ENCODE results near the gene DYNC1H1. TPM values are rescaled to one million over a fixed set of nuclear protein-coding genes. Genes with fewer than 3 reads are reported as not detected.

The DYNC1H1 gene
- total and polyA plus RNA-seq, 2 of the 13 experiments (the other 11 are each of a cell fraction or from before 2014, with no cell fraction given), result 74.4 to 239 TPM

- intact Hi-C loops (cut with micrococcal nuclease; ENCODE audit: unreplicated experiment), result no loop called here
- no TSS peak for BruUV-seq (replicated peaks)
- 91% methylated on average over 13 of the region's 16 CpGs for WGBS (ENCODE audit: low lambda C conversion rate)
- no peaks in the 10 kb centered on the region for H4K20me1 ChIP-seq (ENCODE audit: insufficient read depth, low read length)
- no peak overlapping the region for H2AFZ ChIP-seq (ENCODE audit: low read length)
- in situ Hi-C loops (cut with HindIII; ENCODE audit: extremely low pct_ligation_motif_present, low pct_unique_long_range_greater_than_20kb), result no loop called here
- no peaks in the 10 kb centered on the region for H3K36me3 ChIP-seq (replicated peaks in 1 of 2; ENCODE audit: control insufficient read depth in 1 of 2, insufficient read depth in 2 of 2, low read length in 2 of 2)
- DNase-seq (ENCODE audit: low spot score) (no peak), ATAC-seq (peak; percentile 16), FAIRE-seq (no peak)
- POLR2A ChIA-PET, result interaction anchor here (1.7 to 1.9 kb wide), 2 partner anchors 10 to 15 kb away, joined by 5 read pairs; no protein-coding TSS in a partner anchor
- CTCF ChIA-PET (ENCODE audit: low intra/inter-chr PET ratio, low total read pairs), result no interaction called here
- H3K27me3 ChIP-seq (ENCODE audit: control insufficient read depth in 1 of 2, insufficient read depth in 2 of 2, low read length in 2 of 2), result no peaks in the 10 kb centered on the region
- peak overlapping the region; percentile 36 for H3K4me2 ChIP-seq (ENCODE audit: low read depth, low read length)
- H3K4me1 ChIP-seq (ENCODE audit: insufficient read depth, low read length), result peaks cover 17% of the 10 kb centered on the region
- H3K9me3 ChIP-seq (ENCODE audit: low read length), result no peaks in the 10 kb centered on the region
- TF ChIP-seq ZSCAN5A (CRISPR knock-in tag; IDR thresholded peaks at IDR 0.05; ENCODE audit: borderline replicate concordance) (no peak), ZNF18 (CRISPR knock-in tag; IDR thresholded peaks at IDR 0.05; ENCODE audit: insufficient replicate concordance) (no peak), SP4 (CRISPR knock-in tag; IDR thresholded peaks at IDR 0.05) (peak; percentile 21; the same call in 1 of the 2 replicates), USF2 (IDR thresholded peaks at IDR 0.05; ENCODE audit: low read depth, low read length) (no peak), USF2 (CRISPR knock-in tag; IDR thresholded peaks at IDR 0.05; ENCODE audit: borderline replicate concordance) (0 out of 2 replicates have a peak, but pooled peaks have one; percentile 1)
- no peaks in the 10 kb centered on the region for H3K79me2 ChIP-seq (ENCODE audit: insufficient read depth, low read length)
- H3K4me3 ChIP-seq (replicated peaks in 1 of 3; ENCODE audit: insufficient read depth in 1 of 3, low read depth in 2 of 3, low read length in 3 of 3), result no peak overlapping the region
- H3K9ac ChIP-seq (ENCODE audit: insufficient read depth, low read depth, low read length), result peak overlapping the region; percentile 33; the same call in 1 of the 2 replicates
- H3K27ac ChIP-seq (ENCODE audit: extremely low read length, insufficient read depth, low read length), result no peak overlapping the region
Measured at GRCh38 chr14:101933209-101933608, 31.2 kb upstream of the DYNC1H1 start.
